Suprapubic skin (tissue), 4 donors: Measurements from ENCODE around the gene LY6G5C. TPM values are rescaled to one million over a fixed set of nuclear protein-coding genes. Genes with fewer than 3 reads are reported as not detected.
A peak's percentile ranks its signal among the peaks of the same experiment; 100 is the strongest.

Source experiments
- DNase-seq, 2 donors: peaks; one replicate each; pipeline ENCODE4 v3.0.0-alpha.2; 2019; ENCODE audit warnings: low spot score in 2 of 2
- H3K27ac ChIP-seq: fragments of 200-600 bp; sonication (generic); one replicate; pipeline ENCODE4 v1.5.1; 2019
- H3K27me3 ChIP-seq: fragments of 200-600 bp; sonication (generic); one replicate; pipeline ENCODE4 v1.5.1; 2019
- H3K36me3 ChIP-seq: fragments of 200-600 bp; sonication (generic); one replicate; pipeline ENCODE4 v1.5.1; 2019
- H3K4me1 ChIP-seq: fragments of 200-600 bp; sonication (generic); one replicate; pipeline ENCODE4 v1.5.1; 2019
- H3K4me3 ChIP-seq: fragments of 200-600 bp; sonication (generic); one replicate; pipeline ENCODE4 v1.5.1; 2019; ENCODE audit warnings: mild to moderate bottlenecking
- H3K9me3 ChIP-seq: fragments of 200-600 bp; sonication (generic); one replicate; pipeline ENCODE4 v1.5.1; 2019
- EP300 ChIP-seq: sonication (generic); formaldehyde crosslinking; IDR thresholded peaks from one replicate; pipeline ENCODE4 v1.6.1; 2017; ENCODE audit warnings: antibody characterized with exemption
- POLR2A ChIP-seq, 2 donors: fragments of 450-650 bp; IDR thresholded peaks; one replicate each; pipeline ENCODE4 v1.6.1; 2017; ENCODE audit warnings: antibody characterized with exemption in 2 of 2, mild to moderate bottlenecking in 2 of 2, moderate library complexity in 2 of 2
- POLR2AphosphoS5 ChIP-seq, 3 donors: sonication (generic); formaldehyde crosslinking; IDR thresholded peaks; one replicate each; pipeline ENCODE4 v1.6.1; 2017; ENCODE audit warnings: antibody characterized with exemption in 3 of 3
- WGBS: methylation state at CpG from one replicate; pipeline ENCODE4 v1.1.5; 2018; 5-methylcytosine and 5-hydroxymethylcytosine counted together
- total RNA-seq, 4 donors: library from RNA; depleted of rRNA; stranded (reverse); fragments of >200 nt; gene quantifications; one replicate each; pipeline ENCODE4 v1.1.0, GENCODE V29; 2016
- TF ChIP-seq, protein P1 (sequence below), 2 donors: fragments of 200-600 bp in 1 of 2; fragments of 450-650 bp in 1 of 2; sonication (generic) in 1 of 2; IDR thresholded peaks; one replicate each; pipeline ENCODE4 v1.5.1; 2016 to 2019; ENCODE audit warnings: antibody characterized with exemption in 2 of 2, mild to moderate bottlenecking in 1 of 2, moderate library complexity in 1 of 2

LY6G5C gene
- total RNA-seq, 4 donors from 2014 or later = 0.73 to 5.1 TPM; not detected in 2

DNA sequence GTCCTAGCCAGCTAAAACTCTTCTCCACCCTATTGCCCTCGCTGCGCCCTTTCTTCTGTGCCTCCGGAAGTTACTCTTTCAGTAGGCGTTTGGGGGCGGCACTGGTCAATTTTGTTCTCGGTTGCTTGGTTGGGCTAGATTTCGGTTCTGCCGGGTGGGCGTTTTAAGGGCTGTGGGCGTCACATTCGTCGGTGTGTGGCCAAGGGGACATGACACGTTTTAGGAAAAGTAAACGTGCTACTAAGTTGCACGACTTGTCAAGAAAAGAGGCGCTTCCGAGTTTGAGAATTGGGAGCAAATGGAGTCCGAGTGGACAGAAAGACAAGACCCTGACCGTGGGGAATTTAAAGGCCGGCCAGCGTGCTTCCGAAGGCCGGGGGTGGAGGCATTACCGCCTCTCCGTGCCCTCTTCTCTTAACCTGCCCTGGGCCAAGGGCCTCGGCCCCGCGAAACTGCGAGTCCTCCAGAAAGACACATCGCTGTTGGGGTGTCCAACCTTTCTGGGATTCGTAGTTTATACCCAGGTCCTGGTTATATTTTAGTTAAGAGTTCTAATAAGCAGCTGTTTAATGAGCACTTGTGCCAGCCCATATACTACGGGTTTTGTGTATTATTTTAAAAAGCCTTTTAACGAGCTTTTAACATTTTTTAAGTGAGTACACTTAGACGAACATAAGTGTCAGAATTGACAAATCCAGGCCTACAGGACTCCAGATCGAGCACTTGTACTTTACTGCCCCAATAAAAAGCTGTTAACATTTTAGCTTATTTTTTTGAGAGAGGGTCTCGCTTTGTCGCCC is 27.7 kb downstream of the LY6G5C start:
- WGBS = 7% methylated on average over 37 of the region's 37 CpGs
- H3K27me3 ChIP-seq = no peaks in the 10 kb centered on the region
- peaks cover 18% of the 10 kb centered on the region for H3K36me3 ChIP-seq

DNA sequence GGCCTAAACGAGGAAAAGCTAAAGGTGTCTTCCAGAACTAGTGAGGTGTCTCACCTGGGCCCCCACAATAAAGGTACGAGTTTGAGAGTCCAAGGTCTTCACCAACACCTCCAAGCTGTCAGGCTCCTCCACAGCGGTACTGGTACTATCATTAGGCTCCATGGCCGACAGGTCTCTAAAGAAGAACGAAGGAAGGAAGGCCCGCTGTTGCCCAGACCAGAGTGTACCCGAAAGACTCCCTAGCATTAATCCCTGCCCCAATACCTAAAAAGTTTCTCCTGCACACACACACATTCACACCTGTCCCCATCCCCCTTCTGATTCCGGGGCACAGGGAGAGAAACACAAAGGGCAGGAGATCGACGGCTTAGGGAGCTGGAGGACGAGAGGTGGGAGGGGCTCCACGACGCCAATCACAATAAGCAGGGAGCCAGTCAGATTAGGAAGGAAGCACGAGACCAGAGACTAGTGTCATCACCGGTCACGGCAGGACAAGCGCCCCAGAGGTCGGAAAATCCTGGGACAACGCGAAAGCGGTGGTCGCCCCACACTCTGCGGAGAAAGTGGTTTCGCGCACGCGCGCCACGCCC is 29.2 kb downstream of the LY6G5C start:
- peaks cover 32% of the 10 kb centered on the region for H3K36me3 ChIP-seq
- WGBS = 3% methylated on average over 18 of the region's 29 CpGs
- DNase-seq = peak in 1 of 2 donors; percentile 90

More for the DNA sequence above, 27.7 kb downstream of the LY6G5C start:
- DNase-seq = peak; percentile 95 to 96
- Histone ChIP-seq H3K27ac (peak overlapping the region; percentile 99), H3K4me3 (peak overlapping the region; percentile 78), H3K4me1 (peaks cover 29% of the 10 kb centered on the region), H3K9me3 (no peaks in the 10 kb centered on the region)
- TF ChIP-seq EP300 (no peak), POLR2AphosphoS5 (IDR thresholded peaks at IDR 0.05) (no peak), POLR2A (IDR thresholded peaks at IDR 0.05) (no peak)
- TF ChIP-seq, protein P1, sequence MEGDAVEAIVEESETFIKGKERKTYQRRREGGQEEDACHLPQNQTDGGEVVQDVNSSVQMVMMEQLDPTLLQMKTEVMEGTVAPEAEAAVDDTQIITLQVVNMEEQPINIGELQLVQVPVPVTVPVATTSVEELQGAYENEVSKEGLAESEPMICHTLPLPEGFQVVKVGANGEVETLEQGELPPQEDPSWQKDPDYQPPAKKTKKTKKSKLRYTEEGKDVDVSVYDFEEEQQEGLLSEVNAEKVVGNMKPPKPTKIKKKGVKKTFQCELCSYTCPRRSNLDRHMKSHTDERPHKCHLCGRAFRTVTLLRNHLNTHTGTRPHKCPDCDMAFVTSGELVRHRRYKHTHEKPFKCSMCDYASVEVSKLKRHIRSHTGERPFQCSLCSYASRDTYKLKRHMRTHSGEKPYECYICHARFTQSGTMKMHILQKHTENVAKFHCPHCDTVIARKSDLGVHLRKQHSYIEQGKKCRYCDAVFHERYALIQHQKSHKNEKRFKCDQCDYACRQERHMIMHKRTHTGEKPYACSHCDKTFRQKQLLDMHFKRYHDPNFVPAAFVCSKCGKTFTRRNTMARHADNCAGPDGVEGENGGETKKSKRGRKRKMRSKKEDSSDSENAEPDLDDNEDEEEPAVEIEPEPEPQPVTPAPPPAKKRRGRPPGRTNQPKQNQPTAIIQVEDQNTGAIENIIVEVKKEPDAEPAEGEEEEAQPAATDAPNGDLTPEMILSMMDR (IDR thresholded peaks at IDR 0.05) = no peak

DNA sequence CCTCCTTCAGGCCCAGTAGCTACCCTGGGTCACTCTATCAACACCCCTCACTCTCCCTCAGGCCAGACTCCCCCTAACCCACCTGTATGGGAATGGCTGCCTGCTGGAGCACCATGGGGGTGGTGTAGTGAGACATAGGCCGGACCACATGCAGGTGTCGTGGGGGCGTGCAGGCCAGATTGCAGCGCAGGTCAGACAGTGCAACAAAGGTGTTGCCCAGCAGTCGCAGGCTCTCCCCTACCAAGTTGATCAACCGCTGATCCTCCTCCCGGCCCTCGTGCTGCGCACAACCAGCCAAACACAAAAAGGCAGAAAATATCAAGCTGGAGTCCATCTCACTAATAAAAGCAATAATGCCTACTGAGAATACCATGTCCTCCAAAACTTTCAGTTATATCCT is 35.5 kb downstream of the LY6G5C start:
- 92% methylated on average over 9 of the region's 9 CpGs for WGBS
- TF ChIP-seq POLR2A (IDR thresholded peaks at IDR 0.05) (no peak), EP300 (no peak), POLR2AphosphoS5 (IDR thresholded peaks at IDR 0.05) (no peak)
- TF ChIP-seq, protein P1 (IDR thresholded peaks at IDR 0.05) = no peak

More for the DNA sequence above, 29.2 kb downstream of the LY6G5C start:
- H3K4me3 ChIP-seq = peak overlapping the region; percentile 78
- no peaks in the 10 kb centered on the region for H3K27me3 ChIP-seq
- peak overlapping the region; percentile 99 for H3K27ac ChIP-seq
- TF ChIP-seq, protein P1 (IDR thresholded peaks at IDR 0.05) = no peak
- TF ChIP-seq POLR2AphosphoS5 (IDR thresholded peaks at IDR 0.05) = peak in 2 of 3 donors; percentile 4 to 8
- peaks cover 25% of the 10 kb centered on the region for H3K4me1 ChIP-seq
- no peaks in the 10 kb centered on the region for H3K9me3 ChIP-seq

DNA sequence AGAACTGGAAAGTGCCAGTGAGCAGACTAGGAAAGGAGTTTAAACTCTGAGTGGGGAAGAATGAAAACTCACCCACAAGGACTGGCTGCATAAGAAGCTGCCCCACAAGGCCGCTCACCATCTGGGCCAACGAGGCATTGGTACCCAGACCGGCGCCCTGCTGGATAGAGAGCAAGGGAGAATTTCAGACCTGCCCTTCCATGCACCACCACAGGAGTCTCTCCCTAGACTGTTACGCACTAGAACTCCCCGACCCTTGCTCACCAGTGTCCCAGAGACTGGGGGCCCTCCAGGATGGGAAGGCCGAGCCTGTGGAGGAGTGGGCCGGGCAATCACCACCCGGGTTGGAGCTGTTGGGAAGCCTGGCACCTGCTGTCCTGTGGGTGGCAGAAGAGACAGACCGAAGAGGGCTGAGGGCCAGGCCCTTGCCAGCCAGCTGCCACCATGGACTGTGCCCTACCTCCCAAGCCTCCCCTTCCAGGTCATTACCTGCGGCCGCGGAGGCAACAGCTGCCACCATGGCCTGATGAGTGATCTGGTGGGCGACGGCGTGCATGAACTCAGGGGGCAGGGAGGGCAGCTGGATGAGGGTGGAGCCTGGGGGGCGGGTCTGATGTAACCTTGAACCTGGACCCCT is 36.9 kb downstream of the LY6G5C start:
- no peaks in the 10 kb centered on the region for H3K9me3 ChIP-seq
- no peaks in the 10 kb centered on the region for H3K4me1 ChIP-seq
- no peak overlapping the region for H3K27ac ChIP-seq
- H3K4me3 ChIP-seq = no peak overlapping the region
- peaks cover 98% of the 10 kb centered on the region for H3K36me3 ChIP-seq
- H3K27me3 ChIP-seq = no peaks in the 10 kb centered on the region
- TF ChIP-seq POLR2A (IDR thresholded peaks at IDR 0.05) (no peak), POLR2AphosphoS5 (IDR thresholded peaks at IDR 0.05) (no peak), EP300 (no peak)
- TF ChIP-seq, protein P1 (IDR thresholded peaks at IDR 0.05) = no peak
- 86% methylated on average over 10 of the region's 17 CpGs for whole genome bisulfite sequencing
- no peak for DNase-seq

More for the DNA sequence above, 35.5 kb downstream of the LY6G5C start:
- Histone ChIP-seq H3K27me3 (no peaks in the 10 kb centered on the region), H3K27ac (no peak overlapping the region), H3K4me3 (no peak overlapping the region), H3K9me3 (no peaks in the 10 kb centered on the region), H3K36me3 (peaks cover 91% of the 10 kb centered on the region), H3K4me1 (peaks cover under 1% of the 10 kb centered on the region)
- DNase-seq = no peak
